Measurements from ENCODE around the gene EPYC.

DNA sequence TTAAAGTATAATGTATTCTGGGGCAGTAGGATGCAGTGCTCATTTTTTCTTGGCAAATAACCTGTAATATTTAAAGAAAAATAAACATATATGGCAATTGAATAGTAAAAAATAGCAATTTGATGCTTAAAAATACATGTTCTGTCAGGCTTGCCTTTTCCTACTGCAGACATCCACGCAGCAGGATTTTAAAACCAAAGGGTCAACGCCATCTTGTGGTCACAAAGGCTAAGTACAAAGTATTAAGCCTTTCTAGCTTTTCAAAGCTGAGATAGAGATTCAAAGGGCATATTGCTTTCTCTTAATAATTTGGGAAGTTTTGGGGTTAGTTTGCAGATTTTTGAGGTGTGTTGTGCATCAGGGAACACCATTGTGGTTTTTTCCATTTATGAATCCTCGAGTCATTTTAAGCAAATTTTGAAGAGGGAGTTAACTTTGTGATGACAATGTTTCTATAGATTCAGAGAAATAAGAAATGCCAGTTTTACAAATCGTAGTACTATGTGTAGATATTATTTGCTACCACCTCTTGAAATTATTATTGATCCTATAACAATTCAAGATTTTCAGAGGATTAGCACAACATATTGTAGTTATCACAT lies 45.1 kb downstream of the EPYC start:
- TF ChIP-seq, protein P1, sequence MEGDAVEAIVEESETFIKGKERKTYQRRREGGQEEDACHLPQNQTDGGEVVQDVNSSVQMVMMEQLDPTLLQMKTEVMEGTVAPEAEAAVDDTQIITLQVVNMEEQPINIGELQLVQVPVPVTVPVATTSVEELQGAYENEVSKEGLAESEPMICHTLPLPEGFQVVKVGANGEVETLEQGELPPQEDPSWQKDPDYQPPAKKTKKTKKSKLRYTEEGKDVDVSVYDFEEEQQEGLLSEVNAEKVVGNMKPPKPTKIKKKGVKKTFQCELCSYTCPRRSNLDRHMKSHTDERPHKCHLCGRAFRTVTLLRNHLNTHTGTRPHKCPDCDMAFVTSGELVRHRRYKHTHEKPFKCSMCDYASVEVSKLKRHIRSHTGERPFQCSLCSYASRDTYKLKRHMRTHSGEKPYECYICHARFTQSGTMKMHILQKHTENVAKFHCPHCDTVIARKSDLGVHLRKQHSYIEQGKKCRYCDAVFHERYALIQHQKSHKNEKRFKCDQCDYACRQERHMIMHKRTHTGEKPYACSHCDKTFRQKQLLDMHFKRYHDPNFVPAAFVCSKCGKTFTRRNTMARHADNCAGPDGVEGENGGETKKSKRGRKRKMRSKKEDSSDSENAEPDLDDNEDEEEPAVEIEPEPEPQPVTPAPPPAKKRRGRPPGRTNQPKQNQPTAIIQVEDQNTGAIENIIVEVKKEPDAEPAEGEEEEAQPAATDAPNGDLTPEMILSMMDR (conservative IDR thresholded peaks at IDR 0.05; ENCODE audit: low read depth, low read length), result peak; percentile 71
- TF ChIP-seq POLR2A (IDR thresholded peaks at IDR 0.05; ENCODE audit: low read depth, low read length) (no peak), RAD21 (IDR thresholded peaks at IDR 0.05; ENCODE audit: low read length) (peak; percentile 59)
- TF ChIP-seq, protein P2, sequence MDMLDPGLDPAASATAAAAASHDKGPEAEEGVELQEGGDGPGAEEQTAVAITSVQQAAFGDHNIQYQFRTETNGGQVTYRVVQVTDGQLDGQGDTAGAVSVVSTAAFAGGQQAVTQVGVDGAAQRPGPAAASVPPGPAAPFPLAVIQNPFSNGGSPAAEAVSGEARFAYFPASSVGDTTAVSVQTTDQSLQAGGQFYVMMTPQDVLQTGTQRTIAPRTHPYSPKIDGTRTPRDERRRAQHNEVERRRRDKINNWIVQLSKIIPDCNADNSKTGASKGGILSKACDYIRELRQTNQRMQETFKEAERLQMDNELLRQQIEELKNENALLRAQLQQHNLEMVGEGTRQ (IDR thresholded peaks at IDR 0.05; ENCODE audit: low read depth, low read length), result no peak

Data from IMR-90 (cell line).